CD4-positive, alpha-beta T cell treated with Interleukin-17A for 4 hours (primary cell): ENCODE results near the gene MBD2.

Experiments used
- DNase-seq: peaks from one replicate; pipeline ENCODE4 v3.0.0-alpha.2; 2020; ENCODE audit warnings: mixed read lengths

MBD2 gene

GRCh38 chr18:54192415-54192814, 32.1 kb downstream of the MBD2 start:
- no peak for DNase-seq

GRCh38 chr18:54191352-54191751, 33.1 kb downstream of the MBD2 start:
- no peak for DNase-seq

DNA sequence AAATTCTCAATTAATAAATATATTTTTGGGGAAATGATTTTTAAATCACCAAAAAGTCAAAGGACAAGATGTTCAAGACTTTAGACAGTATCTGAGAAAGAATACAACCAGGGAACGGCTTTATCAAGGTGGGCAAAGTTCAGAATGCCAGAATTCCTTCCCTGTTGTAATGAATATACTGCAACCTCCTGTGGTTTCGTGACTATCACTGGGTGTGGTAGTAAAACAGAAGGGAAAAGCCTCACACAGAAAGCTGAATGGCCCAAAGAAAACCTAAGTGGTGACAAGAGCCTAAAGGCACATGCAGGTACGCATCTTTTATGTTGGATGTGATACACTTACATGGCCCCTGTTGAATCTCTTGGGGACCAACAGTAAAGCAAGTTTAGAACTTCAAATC, 37.1 kb downstream of the MBD2 start:
- DNase-seq = no peak

DNA sequence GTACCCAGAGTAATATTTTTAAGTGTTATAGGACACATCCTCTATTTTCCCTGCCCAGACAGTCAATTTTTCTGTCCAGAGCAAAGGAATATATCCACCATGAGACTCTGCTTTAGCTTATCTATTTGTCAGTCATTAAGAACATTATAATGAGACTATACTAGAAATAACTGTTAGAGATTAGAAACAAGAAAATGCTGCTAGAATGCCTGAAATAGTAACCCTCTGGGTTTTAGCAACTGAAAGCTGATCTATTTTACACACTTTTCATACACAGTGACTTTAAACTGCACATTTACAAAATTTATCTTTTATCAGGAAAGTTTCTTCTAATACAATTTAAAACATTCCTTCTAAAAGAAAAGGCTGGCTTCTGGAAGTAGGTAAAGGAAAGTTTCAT, 39.6 kb downstream of the MBD2 start:
- DNase-seq = no peak

DNA sequence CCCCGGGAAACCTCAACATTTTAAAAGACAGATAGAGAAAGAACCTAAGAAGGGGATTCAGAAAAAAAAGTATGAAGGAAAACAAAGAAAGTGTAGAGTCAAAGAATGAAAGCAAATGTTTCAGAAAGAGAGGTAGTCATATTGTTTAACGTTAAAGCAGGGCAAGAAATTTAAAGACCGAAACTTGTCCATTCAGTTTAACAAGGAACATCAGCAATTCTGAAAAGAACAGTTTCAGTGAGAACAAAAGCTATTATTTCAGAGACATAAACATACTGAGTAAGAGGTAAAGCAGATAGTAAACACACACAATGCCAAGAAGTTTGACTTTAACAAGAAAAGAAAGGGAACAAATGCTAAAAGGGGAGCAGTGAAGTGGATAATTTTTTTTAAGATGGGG, 41.1 kb downstream of the MBD2 start:
- no peak for DNase-seq

DNA sequence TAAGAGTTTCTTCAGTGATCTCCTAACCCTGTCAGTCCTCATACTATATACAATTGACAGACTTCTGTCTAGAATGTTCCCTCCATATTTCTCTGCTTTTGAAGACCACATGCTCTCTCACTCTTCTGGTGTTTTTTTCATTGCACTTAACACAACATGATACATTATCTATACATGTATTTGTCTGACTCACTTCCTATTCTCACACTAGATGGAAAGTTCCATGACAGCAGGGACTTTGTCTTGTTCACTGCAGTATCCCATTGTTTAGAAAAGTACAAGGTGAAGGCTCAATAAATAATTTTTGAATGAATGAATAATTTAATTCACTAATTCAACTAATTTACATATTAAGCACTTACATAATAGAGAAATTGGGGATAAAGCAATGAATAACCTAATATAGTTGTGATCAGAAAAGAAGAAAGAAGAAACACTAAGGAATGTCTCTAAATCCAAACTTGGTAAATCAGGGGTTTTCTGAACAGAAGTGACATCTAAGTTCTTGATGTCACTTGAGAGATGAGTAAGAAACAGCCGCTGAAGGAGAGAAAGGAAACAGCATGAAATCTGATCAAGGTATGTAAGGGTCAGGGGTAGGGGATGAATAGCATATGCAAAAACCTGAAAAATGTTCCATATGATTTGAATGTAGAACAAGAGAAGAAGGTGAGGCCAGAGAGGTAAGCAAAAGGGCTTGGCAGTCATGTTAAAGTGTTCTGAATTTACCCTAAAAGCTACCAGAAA, 42.4 kb downstream of the MBD2 start:
- DNase-seq = no peak

- no peak for DNase-seq
These were observed 50.4 kb downstream of the MBD2 start for GRCh38 chr18:54173980-54174630.

DNA sequence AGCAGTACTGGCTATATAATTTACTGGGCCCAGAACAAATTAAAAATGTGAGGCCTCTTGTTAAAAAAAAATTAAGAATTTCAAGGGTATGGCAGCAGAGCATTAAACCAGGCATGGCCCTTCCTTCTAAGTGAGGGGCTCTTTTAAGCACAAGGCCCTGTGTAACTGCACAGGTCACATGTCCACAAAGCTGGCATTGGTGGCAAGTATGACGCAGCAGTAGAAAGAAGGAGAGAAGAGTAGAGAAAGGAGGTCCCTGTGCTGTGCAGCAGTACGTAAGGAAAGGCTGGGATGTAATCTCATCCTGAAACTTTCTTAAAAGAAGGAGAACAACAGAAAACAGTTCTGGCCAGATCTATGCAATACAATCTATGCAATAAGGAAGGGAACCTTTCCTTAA, 51.2 kb downstream of the MBD2 start:
- no peak for DNase-seq

DNA sequence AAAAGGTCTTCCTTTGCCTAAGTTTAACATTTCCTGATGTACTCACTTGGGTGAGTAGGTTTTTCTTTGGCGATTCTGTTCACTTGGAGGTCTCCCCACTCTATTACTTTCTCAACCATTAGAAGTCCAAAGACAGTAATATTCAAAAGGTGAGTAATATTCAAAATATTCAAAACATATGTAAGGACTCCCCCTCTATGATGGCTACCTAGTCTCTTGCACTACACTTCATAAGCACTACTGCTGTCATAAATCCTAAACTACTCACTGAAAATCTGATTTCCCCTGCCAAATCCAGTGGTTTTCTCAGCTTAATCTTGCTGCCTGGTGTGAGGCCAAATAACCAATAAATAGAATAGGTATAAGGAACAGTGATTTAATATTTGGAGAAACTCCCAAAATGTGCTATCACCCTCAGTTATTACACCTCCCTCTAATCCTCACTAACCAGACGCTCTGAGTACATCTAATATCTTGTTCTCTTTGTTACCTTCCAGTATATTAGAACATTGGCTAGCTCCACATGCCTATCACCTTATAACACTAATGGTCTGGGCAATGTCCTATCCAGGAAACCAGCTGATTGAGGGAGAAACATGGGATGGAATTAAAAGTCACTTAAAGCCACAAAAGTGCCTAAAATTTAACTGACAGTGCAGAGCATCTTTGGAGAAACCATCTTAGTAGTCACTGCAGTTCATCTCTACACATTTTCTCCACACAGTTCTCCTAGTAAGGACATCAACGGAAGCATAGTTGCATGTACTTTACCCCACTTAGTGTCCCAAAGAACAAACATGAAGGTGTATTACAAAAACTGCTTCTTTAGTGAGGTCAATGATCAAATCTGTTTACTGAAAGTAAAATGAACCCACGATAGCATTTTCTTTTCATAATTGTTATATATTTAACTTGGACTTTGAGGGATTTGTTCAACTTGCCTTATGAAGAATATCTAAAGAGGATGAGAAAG, 54.8 kb downstream of the MBD2 start:
- DNase-seq = no peak

DNA sequence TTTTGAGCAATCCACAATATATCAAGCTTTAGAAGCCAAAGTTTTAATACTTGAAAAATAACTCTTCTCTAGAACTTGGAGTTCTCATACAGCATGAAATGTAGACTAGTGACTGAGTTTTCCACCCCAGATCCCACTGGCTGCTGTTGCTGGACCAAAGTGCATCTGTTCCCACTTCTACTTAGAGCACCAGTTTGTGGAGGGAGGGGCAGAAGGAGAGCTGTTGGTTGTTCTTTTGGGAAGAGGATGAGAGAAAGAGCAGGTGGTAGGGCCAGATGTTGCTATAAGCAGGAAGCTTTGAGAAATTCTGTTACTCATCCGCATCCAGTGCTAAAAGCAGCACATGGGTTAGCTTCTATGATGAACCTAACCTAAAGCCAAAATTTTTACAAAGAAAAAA, 59.0 kb downstream of the MBD2 start:
- DNase-seq = no peak

- DNase-seq = no peak
These were observed 61.0 kb downstream of the MBD2 start for GRCh38 chr18:54163453-54163852.

- DNase-seq = no peak
These were observed 62.0 kb downstream of the MBD2 start for GRCh38 chr18:54162431-54162830.

DNA sequence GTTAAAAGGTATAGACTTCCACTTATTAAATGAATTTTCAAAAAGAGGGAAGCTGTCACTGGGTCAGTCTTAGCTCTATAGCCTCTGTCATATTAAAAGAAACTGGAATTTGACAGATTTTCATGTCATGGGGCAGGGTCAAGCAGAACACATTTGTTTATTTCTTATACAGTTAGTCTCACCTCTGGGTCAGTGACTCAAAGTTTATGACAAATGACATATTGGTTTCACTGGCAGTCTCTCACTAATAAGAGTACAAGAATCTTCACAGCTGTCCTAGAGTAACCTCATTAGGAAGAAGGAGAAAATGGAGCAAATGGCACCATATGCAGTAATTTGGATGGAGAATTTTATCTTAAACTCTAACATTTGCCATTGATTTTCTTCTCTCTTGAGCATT, 63.2 kb downstream of the MBD2 start:
- no peak for DNase-seq

DNA sequence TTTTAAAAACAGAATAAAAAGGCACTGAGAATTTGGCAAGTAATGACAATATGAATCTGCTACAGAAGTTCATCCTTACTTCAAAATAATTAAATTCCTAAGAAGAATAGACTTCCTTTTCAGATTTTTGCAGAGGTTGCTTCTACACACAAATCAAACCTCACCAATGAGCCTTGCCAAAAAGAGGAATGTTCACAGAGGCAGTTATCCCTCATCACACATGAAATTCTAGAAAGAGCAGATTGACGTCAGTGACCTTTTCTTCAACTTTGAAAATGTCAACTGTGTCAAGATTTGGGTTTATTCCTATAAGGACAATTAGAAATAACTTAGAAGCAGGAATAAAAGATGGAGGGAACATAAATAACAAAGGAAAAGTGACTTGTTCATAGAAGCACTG, 64.6 kb downstream of the MBD2 start:
- DNase-seq = no peak

- no peak for DNase-seq
These were observed 66.7 kb downstream of the MBD2 start for GRCh38 chr18:54157646-54158385.

GRCh38 chr18:54155412-54155811, 69.1 kb downstream of the MBD2 start:
- no peak for DNase-seq

DNA sequence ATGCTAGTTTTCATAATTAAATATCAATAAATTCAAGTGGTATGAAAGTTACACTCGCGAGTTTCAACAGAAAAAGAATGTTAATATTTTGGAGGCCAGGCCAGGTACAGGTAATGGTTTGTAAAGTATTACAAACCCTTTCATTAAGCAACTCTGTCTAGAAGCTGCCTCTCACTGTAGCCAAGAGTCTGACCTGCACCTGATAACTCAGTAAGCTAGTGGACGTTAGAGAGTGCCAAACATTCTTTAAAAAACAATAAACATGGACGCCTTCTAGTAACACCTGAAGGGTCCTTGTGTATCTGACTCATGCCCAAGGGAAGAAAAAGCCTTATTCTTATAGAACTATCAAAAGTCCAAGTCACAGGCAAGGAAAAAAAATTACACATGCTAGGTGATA, 70.2 kb downstream of the MBD2 start:
- DNase-seq = no peak

DNA sequence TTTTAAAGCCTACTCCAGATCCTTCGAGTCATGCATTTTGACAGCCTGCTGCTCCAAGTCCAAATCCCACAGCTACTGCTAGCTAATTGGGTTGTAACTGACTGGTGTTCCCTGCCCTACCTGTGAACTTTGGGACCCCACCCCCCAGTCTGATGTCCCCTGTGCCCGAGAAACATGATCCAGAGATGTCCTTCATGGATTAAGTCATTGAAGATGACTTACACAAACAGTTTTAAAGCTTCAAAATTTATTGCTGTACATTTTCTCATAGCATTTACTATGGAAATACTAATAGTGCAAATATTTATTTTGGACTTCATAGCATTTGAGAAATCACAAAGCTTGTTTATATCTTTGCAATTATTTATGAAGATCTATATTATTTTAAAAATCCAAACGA, 73.1 kb downstream of the MBD2 start:
- DNase-seq = no peak

GRCh38 chr18:54150226-54150625, 74.2 kb downstream of the MBD2 start:
- no peak for DNase-seq

DNA sequence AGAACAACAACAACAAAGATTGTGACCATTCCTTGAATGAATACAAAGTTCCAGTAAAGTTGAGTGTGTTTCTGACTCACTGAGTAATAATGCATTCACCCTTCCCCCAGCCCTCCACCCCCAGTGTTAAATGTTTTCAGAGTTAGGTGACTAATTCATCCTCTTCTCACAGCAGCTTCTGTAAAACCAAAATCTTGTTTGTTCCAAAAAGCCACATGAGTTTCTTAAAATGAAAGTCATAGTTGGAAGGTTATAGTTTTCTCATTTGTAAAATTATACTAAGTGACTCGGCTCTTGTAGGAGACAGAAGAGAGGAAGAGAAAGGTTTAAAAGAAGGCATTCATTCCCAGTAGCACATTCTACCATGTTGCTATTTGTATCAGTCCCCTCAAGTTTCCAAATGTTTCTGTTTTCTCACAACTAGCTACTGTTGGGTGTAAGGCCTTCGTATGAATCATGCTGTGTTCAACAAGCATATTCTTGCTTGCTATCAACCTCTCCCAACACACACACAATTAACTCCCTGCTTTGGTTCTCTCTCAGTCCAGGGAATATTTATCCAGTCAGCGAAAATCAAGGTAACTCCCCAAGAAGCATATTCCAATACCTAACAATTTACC, 75.3 kb downstream of the MBD2 start:
- DNase-seq = peak; percentile 35

- DNase-seq = no peak
These were observed 75.8 kb downstream of the MBD2 start for GRCh38 chr18:54148678-54149077.

- DNase-seq = no peak
These were observed 76.3 kb downstream of the MBD2 start for GRCh38 chr18:54148151-54148550.
